MM.1S (cell line): ENCODE results near the gene DSCAM.

Experiments
- DNase-seq: peaks from one replicate; pipeline ENCODE4 v3.0.0-alpha.2; 2015
- H2AFZ ChIP-seq: fragments of 300-600 bp; sonication (generic); 2 replicates; pipeline ENCODE4 v1.6.0; 2016; ENCODE audit warnings: antibody characterized with exemption, low read length
- H3F3A ChIP-seq: fragments of 300-600 bp; sonication (generic); 2 replicates; pipeline ENCODE4 v1.6.1; 2016; ENCODE audit warnings: mild to moderate bottlenecking, antibody characterized with exemption, low read length, moderate library complexity, mixed read lengths; ENCODE audit not compliant: insufficient read depth
- H3K27ac ChIP-seq: fragments of 300-600 bp; sonication (generic); 2 replicates; pipeline ENCODE4 v1.5.1; 2016; ENCODE audit warnings: mild to moderate bottlenecking, low read length
- H3K27me3 ChIP-seq: fragments of 300-600 bp; sonication (generic); replicated peaks from 2 replicates; pipeline ENCODE4 v1.6.0; 2016; ENCODE audit warnings: low read length; ENCODE audit not compliant: insufficient read depth
- H3K36me3 ChIP-seq: fragments of 300-600 bp; sonication (generic); replicated peaks from 2 replicates; pipeline ENCODE4 v1.6.1; 2016; ENCODE audit warnings: mild to moderate bottlenecking, low read length, mixed read lengths; ENCODE audit not compliant: insufficient read depth
- H3K4me1 ChIP-seq: fragments of 300-600 bp; sonication (generic); 2 replicates; pipeline ENCODE4 v1.6.1; 2016; ENCODE audit warnings: low read length, mixed read lengths
- H3K4me2 ChIP-seq: fragments of 300-600 bp; sonication (generic); 2 replicates; pipeline ENCODE4 v1.6.0; 2016; ENCODE audit warnings: low read depth, low read length
- H3K4me3 ChIP-seq: fragments of 300-600 bp; sonication (generic); 2 replicates; pipeline ENCODE4 v1.5.1; 2016; ENCODE audit warnings: low read length, mixed read lengths
- H3K79me2 ChIP-seq: fragments of 300-600 bp; sonication (generic); 2 replicates; pipeline ENCODE4 v1.6.1; 2016; ENCODE audit warnings: mixed run types, low read length, mixed read lengths
- H3K9ac ChIP-seq: fragments of 300-600 bp; sonication (generic); 2 replicates; pipeline ENCODE4 v1.6.1; 2016; ENCODE audit warnings: low read length, mixed read lengths
- H3K9me2 ChIP-seq: fragments of 300-600 bp; sonication (generic); replicated peaks from 2 replicates; pipeline ENCODE4 v1.6.1; 2016; ENCODE audit warnings: mild to moderate bottlenecking, low read length, mixed read lengths; ENCODE audit not compliant: insufficient read depth
- H3K9me3 ChIP-seq: fragments of 300-600 bp; sonication (generic); replicated peaks from 2 replicates; pipeline ENCODE4 v1.6.1; 2016; ENCODE audit warnings: mild to moderate bottlenecking, low read length, mixed read lengths; ENCODE audit not compliant: insufficient read depth
- H4K20me1 ChIP-seq: fragments of 300-600 bp; sonication (generic); 2 replicates; pipeline ENCODE4 v1.6.1; 2016; ENCODE audit warnings: mild to moderate bottlenecking, low read length, moderate library complexity, mixed read lengths; ENCODE audit not compliant: insufficient read depth
- EZH2 ChIP-seq: fragments of 300-600 bp; sonication (generic); optimal IDR thresholded peaks from 2 replicates; pipeline ENCODE3; 2017; ENCODE audit warnings: low read depth, mild to moderate bottlenecking, antibody characterized with exemption, low read length, mixed read lengths
- EZH2phosphoT487 ChIP-seq: fragments of 300-600 bp; sonication (generic); IDR thresholded peaks from 2 replicates; pipeline ENCODE4 v1.6.1; 2018; ENCODE audit warnings: antibody characterized with exemption, low read length
- TF ChIP-seq, protein P1 (sequence below): fragments of 300-600 bp; sonication (generic); IDR thresholded peaks from 2 replicates; pipeline ENCODE4 v1.5.1; 2016; ENCODE audit warnings: antibody characterized with exemption, low read length, mixed read lengths

DSCAM gene

DNA sequence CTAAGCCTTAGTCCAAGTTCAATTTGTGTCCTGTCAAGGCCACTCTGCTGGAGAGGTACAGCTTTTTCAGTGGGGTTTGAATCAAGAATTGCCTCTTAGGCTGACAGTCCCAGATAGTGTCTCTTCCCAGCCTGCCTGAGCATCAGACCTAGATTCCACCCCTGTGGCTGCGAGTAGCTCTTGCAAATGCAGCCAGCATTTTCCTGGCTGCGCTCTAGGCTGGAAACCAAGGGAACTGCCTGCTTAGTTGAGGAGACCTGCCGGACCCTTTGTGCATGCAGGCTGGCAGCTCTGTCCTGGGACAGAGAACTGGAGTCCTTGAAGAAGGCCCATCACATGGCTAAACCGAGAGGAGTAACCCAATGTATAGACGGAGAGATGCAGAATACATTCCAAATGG lies 686.0 kb downstream of the DSCAM start:
- Histone ChIP-seq H3F3A (no peaks in the 10 kb centered on the region), H3K4me2 (no peak overlapping the region), H3K9me3 (no peaks in the 10 kb centered on the region), H3K27ac (no peak overlapping the region), H3K27me3 (no peaks in the 10 kb centered on the region), H3K9ac (no peak overlapping the region), H3K9me2 (no peaks in the 10 kb centered on the region), H3K36me3 (no peaks in the 10 kb centered on the region), H3K79me2 (no peaks in the 10 kb centered on the region), H3K4me3 (no peak overlapping the region), H2AFZ (no peak overlapping the region), H3K4me1 (no peaks in the 10 kb centered on the region), H4K20me1 (no peaks in the 10 kb centered on the region)
- TF ChIP-seq EZH2phosphoT487, result no peak
- DNase-seq, result no peak

- H3K9me2 ChIP-seq, result no peaks in the 10 kb centered on the region
- no peak overlapping the region for H3K27ac ChIP-seq
- no peak for TF ChIP-seq EZH2
- H4K20me1 ChIP-seq, result no peaks in the 10 kb centered on the region
- no peak overlapping the region for H3K9ac ChIP-seq
- H3F3A ChIP-seq, result no peaks in the 10 kb centered on the region
- no peak overlapping the region for H3K4me2 ChIP-seq
- H3K27me3 ChIP-seq, result no peaks in the 10 kb centered on the region
- no peak overlapping the region for H2AFZ ChIP-seq
- no peaks in the 10 kb centered on the region for H3K4me1 ChIP-seq
- no peaks in the 10 kb centered on the region for H3K79me2 ChIP-seq
- H3K36me3 ChIP-seq, result no peaks in the 10 kb centered on the region
- H3K4me3 ChIP-seq, result no peak overlapping the region
- H3K9me3 ChIP-seq, result no peaks in the 10 kb centered on the region
- no peak for DNase-seq
Measured at GRCh38 chr21:40158366-40158765, 688.6 kb downstream of the DSCAM start.

- H4K20me1 ChIP-seq, result no peaks in the 10 kb centered on the region
- no peaks in the 10 kb centered on the region for H3K79me2 ChIP-seq
- no peaks in the 10 kb centered on the region for H3K4me1 ChIP-seq
- no peak overlapping the region for H3K27ac ChIP-seq
- no peaks in the 10 kb centered on the region for H3F3A ChIP-seq
- no peak overlapping the region for H2AFZ ChIP-seq
- no peaks in the 10 kb centered on the region for H3K9me2 ChIP-seq
- H3K4me2 ChIP-seq, result no peak overlapping the region
- H3K27me3 ChIP-seq, result no peaks in the 10 kb centered on the region
- no peaks in the 10 kb centered on the region for H3K36me3 ChIP-seq
- no peak overlapping the region for H3K9ac ChIP-seq
- no peak for TF ChIP-seq EZH2phosphoT487
- no peak for TF ChIP-seq EZH2
- TF ChIP-seq, protein P1, sequence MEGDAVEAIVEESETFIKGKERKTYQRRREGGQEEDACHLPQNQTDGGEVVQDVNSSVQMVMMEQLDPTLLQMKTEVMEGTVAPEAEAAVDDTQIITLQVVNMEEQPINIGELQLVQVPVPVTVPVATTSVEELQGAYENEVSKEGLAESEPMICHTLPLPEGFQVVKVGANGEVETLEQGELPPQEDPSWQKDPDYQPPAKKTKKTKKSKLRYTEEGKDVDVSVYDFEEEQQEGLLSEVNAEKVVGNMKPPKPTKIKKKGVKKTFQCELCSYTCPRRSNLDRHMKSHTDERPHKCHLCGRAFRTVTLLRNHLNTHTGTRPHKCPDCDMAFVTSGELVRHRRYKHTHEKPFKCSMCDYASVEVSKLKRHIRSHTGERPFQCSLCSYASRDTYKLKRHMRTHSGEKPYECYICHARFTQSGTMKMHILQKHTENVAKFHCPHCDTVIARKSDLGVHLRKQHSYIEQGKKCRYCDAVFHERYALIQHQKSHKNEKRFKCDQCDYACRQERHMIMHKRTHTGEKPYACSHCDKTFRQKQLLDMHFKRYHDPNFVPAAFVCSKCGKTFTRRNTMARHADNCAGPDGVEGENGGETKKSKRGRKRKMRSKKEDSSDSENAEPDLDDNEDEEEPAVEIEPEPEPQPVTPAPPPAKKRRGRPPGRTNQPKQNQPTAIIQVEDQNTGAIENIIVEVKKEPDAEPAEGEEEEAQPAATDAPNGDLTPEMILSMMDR, result no peak
- H3K9me3 ChIP-seq, result no peaks in the 10 kb centered on the region
- H3K4me3 ChIP-seq, result no peak overlapping the region
- DNase-seq, result no peak
Measured at GRCh38 chr21:40155563-40155962, 691.4 kb downstream of the DSCAM start.

DNA sequence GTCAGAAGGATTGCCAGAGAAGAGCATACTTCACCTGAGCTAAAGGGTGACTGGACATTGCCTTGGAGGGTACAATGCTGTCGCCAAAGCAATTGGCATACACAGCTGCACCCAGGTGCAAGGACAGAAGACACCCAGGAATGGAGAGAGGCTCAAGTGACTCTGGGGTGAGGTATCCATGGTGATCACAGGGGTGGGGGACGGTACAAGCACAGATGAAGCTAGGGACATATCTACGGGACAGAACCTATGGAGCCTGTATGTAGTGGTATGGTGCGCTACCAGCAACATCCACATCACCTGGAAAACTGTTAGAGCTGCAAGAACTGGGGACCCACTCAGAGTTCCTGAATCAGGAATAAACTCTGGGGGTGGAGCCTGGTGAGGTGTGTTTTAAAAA lies 693.6 kb downstream of the DSCAM start:
- TF ChIP-seq EZH2 (no peak), EZH2phosphoT487 (no peak)
- TF ChIP-seq, protein P1, result no peak
- Histone ChIP-seq H3K36me3 (no peaks in the 10 kb centered on the region), H3K9ac (no peak overlapping the region), H3K27me3 (no peaks in the 10 kb centered on the region), H3K9me2 (no peaks in the 10 kb centered on the region), H3K79me2 (no peaks in the 10 kb centered on the region), H3K4me2 (no peak overlapping the region), H3K27ac (no peak overlapping the region), H2AFZ (no peak overlapping the region), H3K4me1 (peaks cover 2% of the 10 kb centered on the region), H3K9me3 (no peaks in the 10 kb centered on the region), H3K4me3 (no peak overlapping the region), H4K20me1 (no peaks in the 10 kb centered on the region), H3F3A (no peaks in the 10 kb centered on the region)
- no peak for DNase-seq
